HG02981 (cell line): ENCODE data around the gene SUN5.

Source experiments
- ATAC-seq: cut with Tn5 transposase; IDR thresholded peaks from one replicate; pipeline ENCODE4 v1.9.1; 2021; ENCODE audit warnings: mild to moderate bottlenecking, moderate library complexity; ENCODE audit not compliant: unreplicated experiment

SUN5 gene

GRCh38 chr20:32995802-32996201 lies 8.4 kb downstream of the SUN5 start:
- ATAC-seq: no peak

GRCh38 chr20:32993496-32994050 lies 10.7 kb downstream of the SUN5 start:
- ATAC-seq: no peak

- no peak for ATAC-seq
Observed at GRCh38 chr20:32991792-32992641, 12.2 kb downstream of the SUN5 start.

GRCh38 chr20:32991383-32991782 lies 12.8 kb downstream of the SUN5 start:
- ATAC-seq: no peak

GRCh38 chr20:32990426-32990825 lies 13.8 kb downstream of the SUN5 start:
- no peak for ATAC-seq

GRCh38 chr20:32989507-32990283 lies 14.5 kb downstream of the SUN5 start:
- no peak for ATAC-seq

GRCh38 chr20:32988008-32988407 lies 16.2 kb downstream of the SUN5 start:
- no peak for ATAC-seq

- no peak for ATAC-seq
Observed at GRCh38 chr20:32987044-32987825, 17.0 kb downstream of the SUN5 start.

- no peak for ATAC-seq
Observed at GRCh38 chr20:32986331-32986966, 17.8 kb downstream of the SUN5 start.

- no peak for ATAC-seq
Observed at GRCh38 chr20:32985596-32985995, 18.6 kb downstream of the SUN5 start.

- ATAC-seq: no peak
Observed at GRCh38 chr20:32984631-32985354, 19.4 kb downstream of the SUN5 start.

- no peak for ATAC-seq
Observed at GRCh38 chr20:32984196-32984595, 20.0 kb downstream of the SUN5 start.

- no peak for ATAC-seq
Observed at GRCh38 chr20:32983459-32984112, 20.6 kb downstream of the SUN5 start.

GRCh38 chr20:32982617-32983458 lies 21.4 kb downstream of the SUN5 start:
- no peak for ATAC-seq

GRCh38 chr20:32980990-32981389 lies 23.2 kb downstream of the SUN5 start:
- no peak for ATAC-seq

- ATAC-seq: no peak
Observed at GRCh38 chr20:32980131-32980941, 23.9 kb downstream of the SUN5 start.

GRCh38 chr20:32979201-32979998 lies 24.8 kb downstream of the SUN5 start:
- ATAC-seq: no peak
